Measurements from ENCODE around the gene TRPV4.

Gene TRPV4

GRCh38 chr12:109824731-109825130, 8.5 kb downstream of the TRPV4 start:
- H3K27ac ChIP-seq, result no peak overlapping the region
- TF ChIP-seq, protein P1, sequence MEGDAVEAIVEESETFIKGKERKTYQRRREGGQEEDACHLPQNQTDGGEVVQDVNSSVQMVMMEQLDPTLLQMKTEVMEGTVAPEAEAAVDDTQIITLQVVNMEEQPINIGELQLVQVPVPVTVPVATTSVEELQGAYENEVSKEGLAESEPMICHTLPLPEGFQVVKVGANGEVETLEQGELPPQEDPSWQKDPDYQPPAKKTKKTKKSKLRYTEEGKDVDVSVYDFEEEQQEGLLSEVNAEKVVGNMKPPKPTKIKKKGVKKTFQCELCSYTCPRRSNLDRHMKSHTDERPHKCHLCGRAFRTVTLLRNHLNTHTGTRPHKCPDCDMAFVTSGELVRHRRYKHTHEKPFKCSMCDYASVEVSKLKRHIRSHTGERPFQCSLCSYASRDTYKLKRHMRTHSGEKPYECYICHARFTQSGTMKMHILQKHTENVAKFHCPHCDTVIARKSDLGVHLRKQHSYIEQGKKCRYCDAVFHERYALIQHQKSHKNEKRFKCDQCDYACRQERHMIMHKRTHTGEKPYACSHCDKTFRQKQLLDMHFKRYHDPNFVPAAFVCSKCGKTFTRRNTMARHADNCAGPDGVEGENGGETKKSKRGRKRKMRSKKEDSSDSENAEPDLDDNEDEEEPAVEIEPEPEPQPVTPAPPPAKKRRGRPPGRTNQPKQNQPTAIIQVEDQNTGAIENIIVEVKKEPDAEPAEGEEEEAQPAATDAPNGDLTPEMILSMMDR (conservative IDR thresholded peaks at IDR 0.05), result no peak

- H3K27ac ChIP-seq, result peak overlapping the region; percentile 81
- TF ChIP-seq, protein P1 (conservative IDR thresholded peaks at IDR 0.05), result no peak
Measured at GRCh38 chr12:109822951-109823411, 10.2 kb downstream of the TRPV4 start.

DNA sequence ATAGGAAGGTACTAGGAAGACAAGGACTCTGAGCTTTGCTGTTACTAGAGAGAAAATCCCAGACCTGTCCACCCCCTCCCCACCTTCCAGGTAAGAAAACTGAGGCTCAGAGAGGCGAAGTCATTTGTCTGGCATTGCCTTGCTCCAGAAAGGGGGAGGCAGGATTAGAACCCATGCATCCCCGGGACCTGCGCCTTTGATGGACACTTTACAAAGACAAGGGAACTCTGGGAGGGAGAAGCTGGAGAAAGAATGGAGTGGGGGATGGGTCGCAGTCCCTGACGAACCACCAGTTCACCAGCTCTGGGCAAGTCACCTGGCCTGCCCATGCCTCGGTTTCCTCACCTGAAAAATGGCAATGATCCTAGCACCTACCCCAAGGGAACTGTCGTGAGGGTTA, 10.8 kb downstream of the TRPV4 start:
- peak overlapping the region; percentile 81 for H3K27ac ChIP-seq
- TF ChIP-seq, protein P1 (conservative IDR thresholded peaks at IDR 0.05), result no peak

- H3K27ac ChIP-seq, result peak overlapping the region; percentile 81
- TF ChIP-seq, protein P1 (conservative IDR thresholded peaks at IDR 0.05), result no peak
Measured at GRCh38 chr12:109821968-109822367, 11.2 kb downstream of the TRPV4 start.

DNA sequence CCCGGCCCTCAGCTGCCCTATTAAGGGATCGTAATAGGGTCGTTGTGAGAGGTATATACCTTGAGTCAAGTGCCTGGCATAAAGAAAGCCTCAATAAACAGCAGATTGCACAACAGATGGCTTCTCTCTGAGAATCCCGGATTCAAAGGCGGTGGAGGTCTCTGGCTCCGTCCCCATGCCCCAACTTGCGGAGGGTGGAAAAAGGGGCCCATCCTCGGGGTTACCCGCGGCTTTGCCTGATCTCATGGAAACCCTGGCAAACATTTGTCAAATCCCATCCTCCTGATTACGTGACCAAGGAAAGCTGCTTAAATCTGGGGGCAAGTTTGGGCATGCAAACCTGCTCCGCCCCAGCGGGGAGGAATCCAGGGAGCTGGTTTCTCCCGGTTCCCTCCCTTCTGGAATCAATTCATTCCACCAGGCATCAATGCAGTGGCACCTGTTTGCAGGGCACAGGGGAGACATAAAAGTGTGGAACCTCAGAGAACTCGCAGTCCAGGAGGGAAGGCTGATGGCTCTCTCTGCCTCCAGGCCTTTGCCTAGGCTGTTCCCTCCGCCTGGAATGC, 12.3 kb downstream of the TRPV4 start:
- H3K27ac ChIP-seq, result peak overlapping the region; percentile 81; the same call in 1 of the 2 replicates
- TF ChIP-seq, protein P1 (conservative IDR thresholded peaks at IDR 0.05), result no peak

GRCh38 chr12:109818905-109819500, 14.2 kb downstream of the TRPV4 start:
- TF ChIP-seq, protein P1 (conservative IDR thresholded peaks at IDR 0.05), result no peak
- H3K27ac ChIP-seq, result peak overlapping the region; percentile 18; the same call in 1 of the 2 replicates

DNA sequence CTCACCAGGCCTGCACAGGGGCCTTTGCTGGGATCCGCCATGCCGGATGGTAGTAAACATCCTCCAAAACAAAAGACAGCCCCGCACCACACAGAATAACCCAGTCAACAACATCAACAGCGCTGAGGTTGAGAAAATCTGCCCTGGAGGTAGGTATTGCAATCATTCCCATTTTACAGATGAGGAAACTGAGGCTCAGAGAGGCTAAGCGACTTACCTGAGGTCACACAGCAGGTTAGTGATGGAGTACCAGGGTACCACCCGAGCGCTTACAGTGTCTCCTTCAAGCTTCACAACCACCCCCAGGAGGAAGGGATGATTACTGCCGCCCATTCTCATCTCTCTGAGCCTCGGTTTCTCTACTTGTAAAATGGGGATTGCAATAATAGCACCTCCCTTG, 14.9 kb downstream of the TRPV4 start:
- TF ChIP-seq, protein P1 (conservative IDR thresholded peaks at IDR 0.05), result no peak
- no peak overlapping the region for H3K27ac ChIP-seq
